Small intestine (tissue), 7 donors: ENCODE results near the gene RRP12. TPM values are rescaled to one million over a fixed set of nuclear protein-coding genes. Genes with fewer than 3 reads are reported as not detected.

Experiments
- DNase-seq, 2 donors: peaks; one replicate each; pipeline versions ENCODE4 v3.0.0 to v3.0.0-alpha.2; 2013
- FAIRE-seq: peaks from 2 replicates; lab custom pipeline; 2012; peaks lifted over from hg19 to GRCh38; lab: Jason Lieb, UNC
- H3K27ac ChIP-seq, 3 donors: one replicate each; pipeline ENCODE4 v1.5.1; 2013; ENCODE audit warnings: low read length in 2 of 3, mild to moderate bottlenecking in 2 of 3, control low read depth in 1 of 3, inconsistent platforms in 1 of 3, low read depth in 1 of 3, moderate library complexity in 1 of 3
- H3K27me3 ChIP-seq, 3 donors: one replicate each; pipeline ENCODE4 v1.6.1; 2013; ENCODE audit warnings: low read length in 3 of 3, inconsistent platforms in 1 of 3; ENCODE audit not compliant: control insufficient read depth in 3 of 3, insufficient read depth in 3 of 3
- H3K36me3 ChIP-seq, 3 donors: one replicate each; pipeline ENCODE4 v1.6.1; 2013; ENCODE audit warnings: low read length in 3 of 3, inconsistent platforms in 1 of 3, low read depth in 1 of 3, mild to moderate bottlenecking in 1 of 3, moderate library complexity in 1 of 3; ENCODE audit not compliant: control insufficient read depth in 3 of 3, insufficient read depth in 2 of 3
- H3K4me1 ChIP-seq, 3 donors: one replicate each; pipeline ENCODE4 v1.6.1; 2013; ENCODE audit warnings: low read length in 2 of 3, inconsistent platforms in 1 of 3, low read depth in 1 of 3, mild to moderate bottlenecking in 1 of 3, moderate library complexity in 1 of 3; ENCODE audit not compliant: control insufficient read depth in 3 of 3, insufficient read depth in 2 of 3
- H3K4me3 ChIP-seq, 3 donors: one replicate each; pipeline ENCODE4 v1.5.1; 2013; ENCODE audit warnings: low read length in 3 of 3, control low read depth in 1 of 3, inconsistent platforms in 1 of 3, low read depth in 1 of 3, mild to moderate bottlenecking in 1 of 3, moderate library complexity in 1 of 3
- H3K9me3 ChIP-seq, 2 donors: one replicate each; pipeline ENCODE4 v1.6.1; 2013; ENCODE audit warnings: low read depth in 1 of 2, low read length in 1 of 2; ENCODE audit not compliant: control insufficient read depth in 2 of 2, insufficient read depth in 1 of 2
- WGBS, 3 donors: extraction: QIAGEN DNeasy Blood & Tissue Kit; methylation state at CpG; one replicate each; pipeline ENCODE4 v1.1.7; 2013; 5-methylcytosine and 5-hydroxymethylcytosine counted together
- polyA plus RNA-seq, 4 donors: library from polyadenylated mRNA; stranded (reverse) in 3 of 4; unstranded in 1 of 4; fragments of 200-250 nt in 3 of 4; fragments of 120-200 nt in 1 of 4; gene quantifications; one replicate each; pipeline versions ENCODE4 v1.2.1 to v1.2.3, GENCODE V29; 2013
- donor health status: healthy with polysubstance abuse.
- donor health status: control.
- donor health status: control.
- donor health status: Bipolar disorder and iron deficiency.
- donor health status: healthy.

Gene RRP12
- polyA plus RNA-seq, 4 donors = 6.0 to 24.5 (median 12.5) TPM

- H3K27ac ChIP-seq = no peak overlapping the region
- FAIRE-seq = no peak
- no peak for DNase-seq
- peaks cover 0 to 1% (median 0%) of the 10 kb centered on the region in 3 donors for H3K27me3 ChIP-seq
- H3K36me3 ChIP-seq = peaks cover 0 to 14% (median 0%) of the 10 kb centered on the region in 3 donors
- WGBS, 3 donors = 79 to 94% (median 89%) methylated on average over 9 of the region's 9 CpGs
- peaks cover 7 to 39% (median 8%) of the 10 kb centered on the region in 3 donors for H3K4me1 ChIP-seq
- H3K4me3 ChIP-seq = no peak overlapping the region
- no peaks in the 10 kb centered on the region for H3K9me3 ChIP-seq
Measured at GRCh38 chr10:97325754-97326153, 75.4 kb downstream of the RRP12 start.

DNA sequence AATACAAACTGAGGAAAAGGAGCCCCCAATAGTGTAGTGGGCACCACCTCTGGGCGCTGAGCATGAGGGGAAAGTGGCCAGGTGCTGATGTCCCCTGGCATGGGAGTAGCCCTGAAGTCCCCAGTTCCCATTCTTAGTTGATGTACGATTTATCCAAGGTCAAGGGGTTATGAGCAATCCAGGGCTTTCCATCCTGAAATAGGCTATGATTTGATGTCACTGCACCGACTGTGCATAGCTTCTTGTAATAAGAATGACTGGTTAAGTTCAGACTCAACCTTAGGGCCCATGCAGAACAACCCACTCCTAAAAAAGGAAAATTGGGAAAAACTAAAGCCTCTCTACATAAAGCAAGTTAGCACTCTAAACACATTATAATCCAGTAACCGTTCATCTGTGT is 77.6 kb downstream of the RRP12 start:
- Histone ChIP-seq H3K27me3 (peaks cover 0 to 8% (median 0%) of the 10 kb centered on the region in 3 donors), H3K9me3 (no peaks in the 10 kb centered on the region), H3K36me3 (peaks cover 0 to 1% (median 0%) of the 10 kb centered on the region in 3 donors), H3K4me3 (no peak overlapping the region), H3K4me1 (peaks cover 6 to 30% (median 8%) of the 10 kb centered on the region in 3 donors), H3K27ac (no peak overlapping the region)
- 85 to 91% (median 88%) methylated on average over 4 of the region's 4 CpGs for WGBS, 3 donors
- FAIRE-seq (no peak), DNase-seq (no peak)

DNA sequence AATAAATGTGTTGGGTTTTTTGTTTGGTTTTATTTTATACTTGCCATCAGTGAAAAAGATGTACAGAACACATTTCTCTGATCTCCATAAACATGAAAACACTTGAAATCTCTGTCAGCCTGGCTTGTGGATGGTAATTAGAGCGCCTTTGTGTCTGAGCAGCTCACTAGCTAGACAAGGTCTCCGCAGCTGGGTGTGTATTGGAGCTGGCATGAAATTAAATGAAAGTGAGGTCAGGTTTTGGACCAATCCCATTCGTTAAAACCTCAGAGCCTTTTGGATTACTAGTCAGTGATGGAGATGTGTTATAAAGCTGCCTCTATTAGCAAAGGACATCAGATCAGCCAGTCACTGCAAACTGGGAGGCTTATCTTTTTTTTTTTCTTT is 79.3 kb downstream of the RRP12 start:
- DNase-seq (peak in 1 of 2 donors; percentile 39), FAIRE-seq (no peak)
- H3K27me3 ChIP-seq = peaks cover 0 to 8% (median 0%) of the 10 kb centered on the region in 3 donors
- no peaks in the 10 kb centered on the region for H3K9me3 ChIP-seq
- H3K27ac ChIP-seq = no peak overlapping the region
- H3K4me3 ChIP-seq = peak overlapping the region in 1 of 3 donors; percentile 88
- 27 to 69% (median 51%) methylated on average over 3 of the region's 3 CpGs for WGBS, 3 donors
- H3K36me3 ChIP-seq = no peaks in the 10 kb centered on the region
- H3K4me1 ChIP-seq = peaks cover 3 to 14% (median 6%) of the 10 kb centered on the region in 3 donors

DNA sequence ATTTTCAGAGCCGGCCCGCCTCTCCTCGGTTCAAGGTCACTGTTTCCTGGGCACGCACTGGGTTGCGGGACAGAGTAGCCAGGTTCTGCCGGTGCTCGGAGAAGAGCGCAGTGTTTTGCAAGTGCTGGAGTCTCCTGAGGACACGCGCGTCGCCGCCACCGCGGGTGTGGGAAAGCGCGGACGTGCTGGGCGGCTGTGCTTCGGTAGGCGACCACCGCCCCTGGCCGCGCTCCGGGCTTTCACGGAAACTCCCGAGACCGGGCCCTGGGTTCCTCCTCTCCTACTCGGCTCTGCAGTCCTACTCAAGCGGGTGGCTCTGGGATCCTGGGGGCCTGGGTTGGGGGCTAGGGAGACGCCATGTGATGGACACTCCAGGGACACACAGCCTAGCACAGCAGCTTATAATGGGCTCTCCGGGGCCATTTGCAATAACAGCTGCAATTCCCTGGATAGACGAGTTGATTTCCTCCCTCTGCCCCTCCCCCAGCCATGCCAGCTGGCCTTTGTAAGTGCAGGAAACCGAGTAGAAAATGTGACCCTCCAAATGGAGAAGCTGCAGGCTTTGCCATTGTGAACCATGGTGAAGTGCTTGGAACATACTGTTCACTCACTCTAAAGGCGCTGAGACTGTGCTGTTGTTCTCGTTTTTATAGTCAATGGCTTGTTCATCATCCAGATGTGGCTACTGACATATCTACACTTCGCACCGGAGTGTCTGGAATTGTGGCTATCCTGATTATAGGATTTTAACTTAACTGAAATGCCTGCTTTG is 79.9 kb downstream of the RRP12 start:
- peaks cover 3 to 14% (median 6%) of the 10 kb centered on the region in 3 donors for H3K4me1 ChIP-seq
- peak overlapping the region; percentile 49 to 88 (median 75) for H3K4me3 ChIP-seq
- 7 to 18% (median 10%) methylated on average over 35 to 38 of the region's 38 CpGs for WGBS, 3 donors
- H3K27ac ChIP-seq = peak overlapping the region in 2 of 3 donors; percentile 92 to 100
- FAIRE-seq (no peak), DNase-seq (peak; percentile 48 to 72)
- no peaks in the 10 kb centered on the region for H3K9me3 ChIP-seq
- peaks cover 0 to 8% (median 0%) of the 10 kb centered on the region in 3 donors for H3K27me3 ChIP-seq
- H3K36me3 ChIP-seq = no peaks in the 10 kb centered on the region

DNA sequence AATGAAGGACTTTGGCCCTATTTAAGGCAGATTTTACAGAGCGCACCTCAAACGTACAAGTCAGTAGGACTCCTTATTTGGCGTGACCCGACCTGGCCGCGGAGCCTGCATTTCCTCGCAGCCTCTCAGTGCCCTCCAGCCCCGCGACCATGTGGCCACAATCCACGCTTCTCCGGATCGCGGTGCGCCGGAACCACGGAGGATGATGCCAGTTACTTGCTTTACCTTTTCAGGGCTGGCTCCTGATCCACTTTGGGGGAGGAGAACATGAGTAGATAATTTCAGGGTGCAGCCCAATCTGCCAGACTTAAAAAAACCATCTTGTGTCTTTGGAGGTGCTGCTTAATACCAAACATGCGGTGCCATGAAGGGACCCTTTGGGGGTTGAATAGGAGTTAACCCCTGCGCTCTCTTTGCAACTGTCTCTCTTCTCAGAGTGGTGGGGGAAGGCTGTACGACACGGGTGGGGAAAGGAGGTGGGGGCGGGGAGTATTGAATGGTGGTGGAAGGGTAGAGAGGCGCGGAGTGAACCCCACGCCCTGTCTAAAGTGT is 80.6 kb downstream of the RRP12 start:
- Histone ChIP-seq H3K4me1 (peaks cover 3 to 14% (median 6%) of the 10 kb centered on the region in 3 donors), H3K27ac (peak overlapping the region; percentile 34 to 100 (median 92)), H3K27me3 (peaks cover 0 to 8% (median 0%) of the 10 kb centered on the region in 3 donors), H3K9me3 (no peaks in the 10 kb centered on the region), H3K36me3 (no peaks in the 10 kb centered on the region), H3K4me3 (peak overlapping the region; percentile 49 to 88 (median 75))
- no peak for FAIRE-seq
- DNase-seq = peak in 1 of 2 donors; percentile 36
- WGBS, 3 donors = 1 to 10% (median 8%) methylated on average over 24 of the region's 24 CpGs

- Histone ChIP-seq H3K27ac (peak overlapping the region; percentile 34 to 100 (median 92)), H3K36me3 (no peaks in the 10 kb centered on the region), H3K9me3 (no peaks in the 10 kb centered on the region), H3K4me3 (peak overlapping the region; percentile 49 to 88 (median 75)), H3K27me3 (peaks cover 0 to 8% (median 0%) of the 10 kb centered on the region in 3 donors), H3K4me1 (peaks cover 3 to 14% (median 6%) of the 10 kb centered on the region in 3 donors)
- WGBS, 3 donors = 0 to 1% (median 1%) methylated on average over 56 to 83 of the region's 83 CpGs
- peak; percentile 64 to 78 for DNase-seq
- FAIRE-seq = no peak
Measured at GRCh38 chr10:97319671-97320479, 81.3 kb downstream of the RRP12 start.

DNA sequence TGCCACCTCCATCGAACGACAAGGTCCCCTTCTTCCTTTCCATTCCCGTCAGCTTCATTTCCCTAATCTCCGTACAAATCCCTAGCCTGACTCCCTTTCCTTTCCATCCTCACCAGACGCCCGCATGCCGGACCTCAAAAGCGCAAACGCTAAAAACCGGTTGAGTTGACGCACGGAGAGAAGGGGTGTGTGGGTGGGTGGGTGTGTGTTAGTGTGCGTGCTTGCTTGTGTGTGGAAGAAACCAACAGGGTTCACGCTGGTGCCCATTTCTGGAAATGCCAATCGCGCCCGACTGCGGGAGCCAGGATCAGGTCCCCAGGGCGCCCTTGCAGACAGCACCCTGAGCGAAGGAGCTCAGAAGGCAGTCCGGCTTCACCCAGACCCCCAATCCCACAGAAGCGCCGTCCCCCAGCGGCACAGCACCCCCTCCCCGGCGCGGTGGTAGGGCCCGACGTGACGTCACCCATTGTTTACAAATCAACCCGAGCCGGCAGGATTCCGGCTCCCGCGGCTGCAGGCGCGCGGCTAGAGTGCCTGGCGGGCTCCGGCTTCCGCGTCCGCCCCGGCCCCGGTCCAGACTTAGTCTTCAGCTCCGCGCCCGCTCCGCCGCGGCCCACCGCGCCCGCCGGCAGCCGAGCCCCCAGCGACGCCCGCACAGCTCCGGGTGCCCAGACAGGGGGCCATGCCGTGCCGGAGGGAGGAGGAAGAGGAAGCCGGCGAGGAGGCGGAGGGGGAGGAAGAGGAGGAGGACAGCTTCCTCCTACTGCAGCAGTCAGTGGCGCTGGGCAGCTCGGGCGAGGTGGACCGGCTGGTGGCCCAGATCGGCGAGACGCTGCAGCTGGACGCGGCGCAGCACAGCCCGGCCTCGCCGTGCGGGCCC is 82.1 kb downstream of the RRP12 start, which contains the start of gene FRAT1:
Gene FRAT1 (plus strand): TSS at position 500 of the 880 bp plus-strand sequence. CDS start 183 bp downstream, at position 683.
- Histone ChIP-seq H3K36me3 (no peaks in the 10 kb centered on the region), H3K4me3 (peak within 1 kb of the TSS; percentile 75 to 88 (median 87)), H3K4me1 (peaks cover 3 to 14% (median 6%) of the 10 kb centered on the region in 3 donors), H3K27me3 (peaks cover 0 to 8% (median 0%) of the 10 kb centered on the region in 3 donors), H3K27ac (peak within 1 kb of the TSS; percentile 92 to 100 (median 97)), H3K9me3 (no peaks in the 10 kb centered on the region)
- WGBS, 3 donors = 0 to 1% (median 1%) methylated on average over 45 to 79 of the region's 79 CpGs
- DNase-seq (peak; percentile 85 to 96), FAIRE-seq (no peak)
